Measurements from ENCODE around the gene FCN2. TPM values are rescaled to one million over a fixed set of nuclear protein-coding genes. Genes with fewer than 3 reads are reported as not detected.

The FCN2 gene
- total RNA-seq, 4 donors from 2014 or later, result 0.93 to 16.5 TPM; not detected in 2

GRCh38 chr9:134871697-134872340 is 8.8 kb upstream of the FCN2 start:
- no peak overlapping the region for H3K4me3 ChIP-seq (replicated peaks in 1 of 3)
- no peaks in the 10 kb centered on the region for H3K9me3 ChIP-seq
- no peaks in the 10 kb centered on the region for H3K36me3 ChIP-seq
- H3K27me3 ChIP-seq, result no peaks in the 10 kb centered on the region
- 58 to 62% methylated on average over 14 to 16 of the region's 16 CpGs for WGBS, 2 donors
- TF ChIP-seq CTCF (IDR thresholded peaks at IDR 0.05) (no peak), POLR2A (IDR thresholded peaks at IDR 0.05) (no peak)
- intact Hi-C loops (cut with DNase I), result no loop called here
- DNase-seq, result no peak
- H3K27ac ChIP-seq, result no peak overlapping the region
- no peaks in the 10 kb centered on the region for H3K4me1 ChIP-seq

GRCh38 chr9:134872482-134873231 is 8.0 kb upstream of the FCN2 start:
- 88 to 89% methylated on average over 24 of the region's 24 CpGs for WGBS, 2 donors
- Histone ChIP-seq H3K27ac (no peak overlapping the region), H3K4me3 (replicated peaks in 1 of 3) (no peak overlapping the region), H3K27me3 (no peaks in the 10 kb centered on the region), H3K36me3 (no peaks in the 10 kb centered on the region), H3K4me1 (no peaks in the 10 kb centered on the region), H3K9me3 (no peaks in the 10 kb centered on the region)
- DNase-seq, result no peak
- TF ChIP-seq CTCF (IDR thresholded peaks at IDR 0.05) (no peak), POLR2A (IDR thresholded peaks at IDR 0.05) (no peak)
- intact Hi-C loops (cut with DNase I), result no loop called here

- WGBS, 2 donors, result 81 to 93% methylated on average over 1 of the region's 1 CpG
- intact Hi-C loops (cut with DNase I), result no loop called here
Measured at GRCh38 chr9:134875371-134875770, 5.2 kb upstream of the FCN2 start.

GRCh38 chr9:134877541-134877940 is 3.1 kb upstream of the FCN2 start:
- WGBS, 2 donors, result 88 to 92% methylated on average over 4 of the region's 4 CpGs
- Histone ChIP-seq H3K27me3 (no peaks in the 10 kb centered on the region), H3K36me3 (no peaks in the 10 kb centered on the region), H3K9me3 (no peaks in the 10 kb centered on the region), H3K4me3 (replicated peaks in 1 of 3) (no peak overlapping the region), H3K27ac (no peak overlapping the region), H3K4me1 (peaks cover 6 to 21% of the 10 kb centered on the region in 2 donors)
- no peak for TF ChIP-seq CTCF (IDR thresholded peaks at IDR 0.05)
- no peak for DNase-seq
- intact Hi-C loops (cut with DNase I), result no loop called here

More at GRCh38 chr9:134875371-134875770, 5.2 kb upstream of the FCN2 start:
- peaks cover 0 to 4% of the 10 kb centered on the region in 2 donors for H3K4me1 ChIP-seq
- no peaks in the 10 kb centered on the region for H3K27me3 ChIP-seq
- DNase-seq, result no peak
- TF ChIP-seq CTCF (IDR thresholded peaks at IDR 0.05), result no peak
- no peak for TF ChIP-seq POLR2A (IDR thresholded peaks at IDR 0.05)
- H3K36me3 ChIP-seq, result no peaks in the 10 kb centered on the region
- no peak overlapping the region for H3K4me3 ChIP-seq (replicated peaks in 1 of 3)
- no peaks in the 10 kb centered on the region for H3K9me3 ChIP-seq
- H3K27ac ChIP-seq, result no peak overlapping the region
